Progenitor cell of endocrine pancreas (in vitro differentiated cells): ENCODE results near the gene AATK. TPM values are rescaled to one million over a fixed set of nuclear protein-coding genes. Genes with fewer than 3 reads are reported as not detected.

Experiments used
- DNase-seq: peaks from one replicate; pipeline ENCODE4 v3.0.0; 2021; ENCODE audit warnings: low spot score; ENCODE audit not compliant: unreplicated experiment
- H3K27ac Mint-ChIP-seq: 2 replicates; pipeline ENCODE4 v1.8.0; 2021; ENCODE audit warnings: mild to moderate bottlenecking, moderate library complexity, mixed read lengths
- H3K27me3 Mint-ChIP-seq: 2 replicates; pipeline ENCODE4 v1.8.0; 2021; ENCODE audit warnings: mixed read lengths
- H3K36me3 Mint-ChIP-seq: 2 replicates; pipeline ENCODE4 v1.8.0; 2022; ENCODE audit warnings: mixed read lengths; ENCODE audit not compliant: insufficient read depth
- H3K4me1 Mint-ChIP-seq: 2 replicates; pipeline ENCODE4 v1.8.0; 2021; ENCODE audit warnings: low read depth, mixed read lengths
- H3K4me3 Mint-ChIP-seq: 2 replicates; pipeline ENCODE4 v1.8.0; 2021; ENCODE audit warnings: low read depth, mild to moderate bottlenecking, moderate library complexity, mixed read lengths
- H3K9me3 Mint-ChIP-seq: 2 replicates; pipeline ENCODE4 v1.8.0; 2021; ENCODE audit warnings: low read depth, mixed read lengths
- total RNA-seq: library from RNA; stranded (reverse); gene quantifications from 2 replicates; pipeline ENCODE4 v1.2.1, GENCODE V29; 2021
- TF ChIP-seq, protein P1 (sequence below): fragments of 200-600 bp; sonication (generic); IDR thresholded peaks from one replicate; pipeline ENCODE4 v1.5.0; 2021; ENCODE audit warnings: antibody characterized with exemption, mild to moderate bottlenecking; ENCODE audit not compliant: unreplicated experiment

Gene AATK
- total RNA-seq, 1 donor from 2014 or later, result 12.9 TPM

DNA sequence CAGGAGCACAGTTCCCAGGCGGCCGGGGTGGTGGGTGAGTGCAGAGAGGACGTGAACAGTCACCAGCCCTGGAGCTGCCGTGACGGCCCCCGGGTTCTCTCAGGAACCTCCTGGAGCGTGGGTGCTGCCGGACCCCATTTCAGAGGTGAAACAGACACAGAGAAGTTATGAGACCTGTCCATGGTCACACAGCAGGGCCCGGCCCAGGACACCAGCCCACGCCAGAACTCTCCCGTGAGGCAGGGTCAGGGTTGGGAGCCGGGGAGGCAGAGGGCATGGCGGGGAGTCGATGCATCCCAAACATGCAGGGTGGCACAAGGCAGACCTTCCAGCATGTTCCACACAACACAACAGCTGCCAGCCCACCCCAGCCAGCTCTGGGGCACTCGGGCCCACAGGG lies 4.5 kb downstream of the AATK start:
- Mint-ChIP-seq H3K4me1 (peaks cover 2% of the 10 kb centered on the region), H3K4me3 (no peak overlapping the region), H3K36me3 (no peaks in the 10 kb centered on the region), H3K27me3 (no peaks in the 10 kb centered on the region), H3K9me3 (no peaks in the 10 kb centered on the region), H3K27ac (no peak overlapping the region)
- no peak for DNase-seq
- TF ChIP-seq, protein P1, sequence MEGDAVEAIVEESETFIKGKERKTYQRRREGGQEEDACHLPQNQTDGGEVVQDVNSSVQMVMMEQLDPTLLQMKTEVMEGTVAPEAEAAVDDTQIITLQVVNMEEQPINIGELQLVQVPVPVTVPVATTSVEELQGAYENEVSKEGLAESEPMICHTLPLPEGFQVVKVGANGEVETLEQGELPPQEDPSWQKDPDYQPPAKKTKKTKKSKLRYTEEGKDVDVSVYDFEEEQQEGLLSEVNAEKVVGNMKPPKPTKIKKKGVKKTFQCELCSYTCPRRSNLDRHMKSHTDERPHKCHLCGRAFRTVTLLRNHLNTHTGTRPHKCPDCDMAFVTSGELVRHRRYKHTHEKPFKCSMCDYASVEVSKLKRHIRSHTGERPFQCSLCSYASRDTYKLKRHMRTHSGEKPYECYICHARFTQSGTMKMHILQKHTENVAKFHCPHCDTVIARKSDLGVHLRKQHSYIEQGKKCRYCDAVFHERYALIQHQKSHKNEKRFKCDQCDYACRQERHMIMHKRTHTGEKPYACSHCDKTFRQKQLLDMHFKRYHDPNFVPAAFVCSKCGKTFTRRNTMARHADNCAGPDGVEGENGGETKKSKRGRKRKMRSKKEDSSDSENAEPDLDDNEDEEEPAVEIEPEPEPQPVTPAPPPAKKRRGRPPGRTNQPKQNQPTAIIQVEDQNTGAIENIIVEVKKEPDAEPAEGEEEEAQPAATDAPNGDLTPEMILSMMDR, result no peak

DNA sequence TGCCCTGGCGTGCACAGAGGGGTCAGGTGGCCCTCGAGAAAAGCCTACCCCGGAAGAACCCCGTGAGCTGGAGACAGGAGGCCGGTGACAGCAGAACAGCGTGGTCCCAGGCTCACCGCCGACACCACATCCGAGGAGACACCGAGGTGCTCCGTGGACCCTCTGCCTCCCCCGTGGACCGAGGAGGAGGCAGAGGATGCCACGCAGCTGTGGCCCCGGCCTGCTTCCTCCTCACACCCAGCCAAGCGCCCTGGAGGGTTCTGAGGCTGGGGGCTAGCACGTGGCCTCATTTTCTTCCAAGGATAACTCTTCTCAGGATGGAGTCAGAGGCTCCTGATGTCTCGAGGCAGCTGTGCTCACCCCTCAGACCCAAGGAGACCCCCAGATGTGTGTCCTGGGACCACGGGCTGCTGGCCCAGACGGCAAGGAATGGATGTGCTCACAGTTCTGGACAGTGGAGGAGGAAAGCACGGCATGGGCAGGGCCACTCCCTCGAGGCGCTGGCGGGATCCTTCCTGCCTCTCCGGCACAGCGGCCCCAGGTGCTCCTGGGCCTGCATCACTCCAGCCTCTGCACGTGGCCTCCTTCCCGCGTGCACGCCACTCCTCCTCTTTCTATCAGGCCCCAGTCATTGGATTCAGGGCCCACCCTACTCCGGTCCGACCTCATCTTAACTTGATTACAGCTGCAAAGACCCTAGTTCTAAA lies 5.1 kb downstream of the AATK start:
- TF ChIP-seq, protein P1, result no peak
- Mint-ChIP-seq H3K4me1 (peaks cover 2% of the 10 kb centered on the region), H3K36me3 (no peaks in the 10 kb centered on the region), H3K9me3 (no peaks in the 10 kb centered on the region), H3K4me3 (no peak overlapping the region), H3K27ac (no peak overlapping the region), H3K27me3 (no peaks in the 10 kb centered on the region)
- no peak for DNase-seq

DNA sequence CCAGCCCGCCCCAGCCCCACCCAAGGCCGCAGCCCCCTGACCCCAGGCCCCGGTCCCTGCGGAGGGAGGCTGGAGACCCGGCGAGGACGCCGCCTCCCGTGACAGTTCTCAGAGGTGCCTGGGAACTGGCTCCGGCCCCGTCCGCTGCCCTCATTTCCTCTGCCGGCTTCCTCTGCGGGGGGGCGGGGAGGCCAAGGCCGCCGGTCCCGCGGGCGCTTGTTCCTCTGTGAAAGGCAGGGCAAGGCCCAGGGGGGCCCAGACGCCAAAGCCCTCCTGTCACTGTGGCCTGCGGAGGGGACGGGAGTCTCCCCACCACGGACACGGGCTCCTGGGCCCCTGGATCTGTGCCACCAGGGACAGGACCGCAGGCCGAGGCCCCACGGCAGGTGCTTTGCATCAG lies 5.7 kb downstream of the AATK start:
- Mint-ChIP-seq H3K4me1 (peaks cover 2% of the 10 kb centered on the region), H3K36me3 (no peaks in the 10 kb centered on the region), H3K27ac (no peak overlapping the region), H3K4me3 (no peak overlapping the region), H3K9me3 (no peaks in the 10 kb centered on the region), H3K27me3 (no peaks in the 10 kb centered on the region)
- TF ChIP-seq, protein P1, result no peak
- DNase-seq, result no peak

DNA sequence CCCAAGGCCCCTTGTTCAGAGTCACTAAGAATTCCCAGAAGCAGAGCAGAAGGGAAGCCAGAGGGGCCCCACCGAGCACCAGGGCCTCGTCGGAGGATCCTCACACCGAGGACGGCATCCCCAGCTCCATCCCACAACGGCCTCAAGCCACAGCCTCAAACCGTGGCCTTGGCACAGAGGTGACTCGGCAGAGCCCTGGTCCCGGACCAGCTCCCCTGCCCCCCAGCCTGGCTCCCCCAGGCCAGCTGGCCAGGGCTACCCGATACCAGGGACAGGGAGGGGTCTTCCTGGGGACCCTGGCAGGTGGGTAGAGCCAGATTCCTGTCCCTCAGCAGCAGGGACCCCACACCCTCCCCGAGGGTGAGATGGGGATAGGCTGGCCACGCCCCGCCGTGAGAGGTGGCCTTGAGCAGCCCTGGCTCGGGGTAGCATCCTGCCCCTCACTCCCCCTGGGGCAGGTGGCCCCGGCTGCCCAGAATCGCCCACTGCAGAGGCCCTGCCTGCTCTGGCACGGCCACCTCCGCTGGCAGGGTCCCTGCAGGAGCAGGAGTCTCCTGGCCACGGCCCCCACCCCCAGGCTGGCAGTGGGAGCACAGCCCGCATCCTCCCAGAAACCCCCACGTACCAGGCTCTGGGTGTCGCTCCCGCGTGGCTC lies 6.3 kb downstream of the AATK start:
- Mint-ChIP-seq H3K27me3 (no peaks in the 10 kb centered on the region), H3K9me3 (no peaks in the 10 kb centered on the region), H3K27ac (no peak overlapping the region), H3K4me3 (no peak overlapping the region), H3K4me1 (peaks cover 2% of the 10 kb centered on the region), H3K36me3 (no peaks in the 10 kb centered on the region)
- no peak for DNase-seq
- TF ChIP-seq, protein P1, result no peak

DNA sequence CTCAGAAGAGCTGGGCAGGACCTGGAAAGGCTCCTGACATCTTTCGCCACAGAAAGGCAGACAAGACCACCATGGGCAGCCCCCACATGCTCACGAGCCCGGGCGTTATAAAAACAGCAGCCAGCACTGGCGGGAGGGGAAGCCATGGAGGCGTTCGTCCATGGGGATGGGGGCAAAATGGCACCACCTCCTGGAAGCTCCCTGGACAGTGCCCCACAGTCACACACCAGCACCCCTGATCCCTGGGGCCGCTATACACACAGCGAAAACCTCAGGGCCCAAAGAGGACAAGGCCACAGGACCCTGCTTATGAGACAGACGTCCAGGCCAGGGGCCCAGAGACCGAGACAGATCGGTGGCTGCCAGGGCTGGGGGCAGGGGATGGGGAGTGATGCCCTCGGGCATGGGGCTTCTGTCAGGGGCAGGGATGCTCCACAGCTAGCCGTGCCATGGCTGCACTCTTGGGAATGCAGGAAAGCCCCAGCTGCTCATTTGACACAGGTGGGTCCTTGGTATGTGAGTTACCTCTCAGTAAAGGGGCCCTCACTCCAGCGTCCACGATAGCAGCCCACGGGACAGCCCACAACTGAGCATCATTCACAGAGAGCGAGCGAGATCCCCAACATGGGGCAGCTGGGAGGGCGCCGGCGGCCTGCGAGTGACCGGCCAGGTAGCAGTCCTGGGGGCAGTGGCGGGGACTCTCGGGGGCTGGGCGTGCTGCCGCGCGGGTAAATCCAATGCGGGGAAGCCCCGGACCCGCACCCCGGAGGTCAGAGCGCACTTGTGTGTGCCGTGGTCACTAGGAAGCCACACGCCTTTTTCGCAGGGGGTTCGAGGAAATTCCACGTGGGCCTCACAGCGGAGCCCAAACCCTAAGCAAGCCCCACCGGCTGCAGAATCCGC lies 7.1 kb downstream of the AATK start:
- Mint-ChIP-seq H3K4me1 (no peaks in the 10 kb centered on the region), H3K27ac (no peak overlapping the region), H3K27me3 (no peaks in the 10 kb centered on the region), H3K4me3 (no peak overlapping the region), H3K36me3 (no peaks in the 10 kb centered on the region), H3K9me3 (no peaks in the 10 kb centered on the region)
- DNase-seq, result no peak
- TF ChIP-seq, protein P1, result no peak
